Panc1 (cell line): Measurements from ENCODE around the gene IL33. TPM values are rescaled to one million over a fixed set of nuclear protein-coding genes. Genes with fewer than 3 reads are reported as not detected.

Experiments used
- ATAC-seq: fragments of 200-7000 bp; cut with Tn5 transposase; 2 replicates; pipeline ENCODE4 v1.9.1; 2020; ENCODE audit warnings: mild to moderate bottlenecking, moderate library complexity
- BruUV-seq: library from RNA; stranded (reverse); fragments of 400-500 nt; replicated peaks from 2 replicates; lab custom pipeline; 2021; lab: Mats Ljungman, UMichigan
- CTCF ChIA-PET: fragments of 300-600 bp; sonication (Branson Sonifier 250); formaldehyde crosslinking; loops from one replicate; lab custom pipeline; 2022; ENCODE audit warnings: antibody characterized with exemption; lab: Charles Lee
- POLR2A ChIA-PET: fragments of 300-600 bp; sonication (Branson Sonifier 250); formaldehyde crosslinking; loops from one replicate; lab custom pipeline; 2022; ENCODE audit warnings: antibody characterized with exemption; lab: Charles Lee
- DNase-seq: peaks from one replicate; pipeline ENCODE4 v3.0.0-alpha.2; 2010; ENCODE audit warnings: low read depth, low spot score
- H3K27ac ChIP-seq: 2 replicates; pipeline ENCODE4 v1.5.1; 2011; ENCODE audit warnings: mild to moderate bottlenecking, low read length, inconsistent platforms
- H3K27me3 ChIP-seq: fragments of 200-500 bp; sonication (Bioruptor generic); 2 replicates; pipeline ENCODE4 v1.6.0; 2014; ENCODE audit warnings: low read length, inconsistent platforms; ENCODE audit not compliant: control insufficient read depth, insufficient read depth
- H3K36me3 ChIP-seq: fragments of 200-500 bp; sonication (Bioruptor generic); 2 replicates; pipeline ENCODE4 v1.5.1; 2014; ENCODE audit warnings: inconsistent platforms, mild to moderate bottlenecking, low read length, moderate library complexity; ENCODE audit not compliant: control insufficient read depth, insufficient read depth
- H3K4me1 ChIP-seq: 2 replicates; pipeline ENCODE4 v1.5.1; 2011; ENCODE audit warnings: inconsistent platforms, mild to moderate bottlenecking, low read length, moderate library complexity; ENCODE audit not compliant: control insufficient read depth, insufficient read depth
- H3K4me3 ChIP-seq, 2 experiments: 2 replicates each; pipeline ENCODE4 v1.5.1; 2011 to 2012; ENCODE audit warnings: low read depth in 2 of 2, low read length in 2 of 2, mild to moderate bottlenecking in 2 of 2, inconsistent platforms in 1 of 2, moderate library complexity in 1 of 2
- H3K9me3 ChIP-seq: fragments of 200-500 bp; sonication (Bioruptor generic); 2 replicates; pipeline ENCODE4 v1.5.1; 2014; ENCODE audit warnings: low read depth, mild to moderate bottlenecking, inconsistent platforms, low read length, moderate library complexity; ENCODE audit not compliant: control insufficient read depth, insufficient read depth
- CTCF ChIP-seq: fragments of 450-650 bp; IDR thresholded peaks from 2 replicates; pipeline ENCODE4 v1.5.1; 2017; ENCODE audit warnings: mild to moderate bottlenecking
- POLR2AphosphoS5 ChIP-seq: IDR thresholded peaks from 2 replicates; pipeline ENCODE4 v1.6.1; 2012; ENCODE audit warnings: mild to moderate bottlenecking, low read depth, low read length, moderate library complexity
- REST ChIP-seq, 2 experiments: IDR thresholded peaks; 2 replicates each; pipeline ENCODE4 v1.6.1; 2011 to 2012; ENCODE audit warnings: low read depth in 2 of 2, control low read depth in 1 of 2, low read length in 1 of 2, mild to moderate bottlenecking in 1 of 2, moderate library complexity in 1 of 2; ENCODE audit not compliant: insufficient read depth in 1 of 2
- SIN3A ChIP-seq: IDR thresholded peaks from 2 replicates; pipeline ENCODE4 v1.6.1; 2012; ENCODE audit warnings: low read depth, mild to moderate bottlenecking, low read length, moderate library complexity, borderline replicate concordance; ENCODE audit not compliant: insufficient read depth
- TCF7L2 ChIP-seq: IDR thresholded peaks from 2 replicates; pipeline ENCODE4 v1.6.1; 2011; ENCODE audit warnings: mild to moderate bottlenecking, low read depth, low read length, inconsistent platforms
- in situ Hi-C: cut with HindIII; loops from 2 replicates; pipeline ENCODE4 v1.10.0; 2016; ENCODE audit warnings: low sequenced_read_pairs, low pct_unique_long_range_greater_than_20kb
- intact Hi-C: fragments of 100-400 bp; cut with micrococcal nuclease; formaldehyde crosslinking; loops from one replicate; pipeline ENCODE4 v1.10.0; 2022; ENCODE audit not compliant: unreplicated experiment
- total RNA-seq: library from RNA; stranded (reverse); gene quantifications from one replicate; pipeline ENCODE4 v1.2.1, GENCODE V29; 2021; ENCODE audit not compliant: unreplicated experiment

IL33 gene
- total RNA-seq, 1 experiment from 2014 or later, result not detected

GRCh38 chr9:6224393-6225154 is 9.0 kb downstream of the IL33 start:
- in situ Hi-C loops, result no loop called here
- no peak overlapping the region for H3K27ac ChIP-seq
- ChIA-PET CTCF (no interaction called here), POLR2A (no interaction called here)
- intact Hi-C loops, result no loop called here
- no peaks in the 10 kb centered on the region for H3K36me3 ChIP-seq
- BruUV-seq, result no TSS peak
- no peaks in the 10 kb centered on the region for H3K9me3 ChIP-seq
- no peaks in the 10 kb centered on the region for H3K27me3 ChIP-seq
- no peak for ATAC-seq
- DNase-seq, result no peak
- H3K4me1 ChIP-seq, result no peaks in the 10 kb centered on the region
- no peak for TF ChIP-seq REST (IDR thresholded peaks at IDR 0.05; ENCODE audit: insufficient read depth in 1 of 2, low read depth in 2 of 2, low read length in 1 of 2)
- TF ChIP-seq SIN3A, result no peak
- no peak for TF ChIP-seq TCF7L2
- TF ChIP-seq CTCF, result no peak
- TF ChIP-seq POLR2AphosphoS5, result no peak
- H3K4me3 ChIP-seq, result no peak overlapping the region

- DNase-seq (no peak), ATAC-seq (no peak)
- intact Hi-C loops, result no loop called here
- Histone ChIP-seq H3K27me3 (no peaks in the 10 kb centered on the region), H3K4me3 (no peak overlapping the region), H3K36me3 (no peaks in the 10 kb centered on the region), H3K9me3 (no peaks in the 10 kb centered on the region), H3K4me1 (no peaks in the 10 kb centered on the region), H3K27ac (no peak overlapping the region)
- TF ChIP-seq TCF7L2, result no peak
- TF ChIP-seq CTCF, result no peak
- no peak for TF ChIP-seq SIN3A
- TF ChIP-seq REST (IDR thresholded peaks at IDR 0.05; ENCODE audit: insufficient read depth in 1 of 2, low read depth in 2 of 2, low read length in 1 of 2), result no peak
- no peak for TF ChIP-seq POLR2AphosphoS5
- POLR2A ChIA-PET, result no interaction called here
- in situ Hi-C loops, result no loop called here
- no TSS peak for BruUV-seq
- CTCF ChIA-PET, result no interaction called here
Measured at GRCh38 chr9:6226696-6227095, 11.1 kb downstream of the IL33 start.
